GM23338 (cell line): Measurements from ENCODE around the gene CDC42BPB. TPM values are rescaled to one million over a fixed set of nuclear protein-coding genes. Genes with fewer than 3 reads are reported as not detected.
A peak's percentile ranks its signal among the peaks of the same experiment; 100 is the strongest.

Source experiments
- ATAC-seq: fragments of 200-7000 bp; cut with Tn5 transposase; 3 replicates; pipeline ENCODE4 v1.9.1; 2020
- DNase-seq: peaks from one replicate; pipeline ENCODE4 v3.0.0-alpha.2; 2015; ENCODE audit warnings: low spot score
- H2AFZ ChIP-seq: fragments of 200-600 bp; sonication (generic); 2 replicates; pipeline ENCODE4 v1.8.0; 2016; ENCODE audit warnings: antibody characterized with exemption, mild to moderate bottlenecking, moderate library complexity
- H3F3A ChIP-seq: fragments of 200-600 bp; sonication (generic); replicated peaks from 2 replicates; pipeline ENCODE4 v1.8.0; 2017; ENCODE audit warnings: antibody characterized with exemption, mixed run types, low read depth
- H3K27ac ChIP-seq: fragments of 200-600 bp; sonication (generic); 2 replicates; pipeline ENCODE4 v1.6.1; 2016; ENCODE audit warnings: low read depth
- H3K27me3 ChIP-seq: fragments of 200-600 bp; sonication (generic); 2 replicates; pipeline ENCODE4 v1.8.0; 2016; ENCODE audit warnings: mild to moderate bottlenecking, mixed run types, moderate library complexity; ENCODE audit not compliant: insufficient read depth
- H3K36me3 ChIP-seq: fragments of 200-600 bp; sonication (generic); 2 replicates; pipeline ENCODE4 v1.8.0; 2016; ENCODE audit warnings: mild to moderate bottlenecking; ENCODE audit not compliant: insufficient read depth
- H3K4me1 ChIP-seq: fragments of 200-600 bp; sonication (generic); 2 replicates; pipeline ENCODE4 v1.8.0; 2016; ENCODE audit warnings: mild to moderate bottlenecking, moderate library complexity; ENCODE audit not compliant: insufficient read depth
- H3K4me2 ChIP-seq: fragments of 200-600 bp; sonication (generic); 2 replicates; pipeline ENCODE4 v1.7.1; 2017; ENCODE audit warnings: mixed run types
- H3K4me3 ChIP-seq: fragments of 200-600 bp; sonication (generic); 2 replicates; pipeline ENCODE4 v1.6.1; 2016; ENCODE audit warnings: mixed run types
- H3K79me2 ChIP-seq: fragments of 200-600 bp; sonication (generic); replicated peaks from 2 replicates; pipeline ENCODE4 v1.8.0; 2017; ENCODE audit warnings: mild to moderate bottlenecking; ENCODE audit not compliant: insufficient read depth
- H3K9me2 ChIP-seq: fragments of 200-600 bp; sonication (generic); 2 replicates; pipeline ENCODE4 v1.8.0; 2017; ENCODE audit not compliant: insufficient read depth
- H4K20me1 ChIP-seq: fragments of 200-600 bp; sonication (generic); replicated peaks from 2 replicates; pipeline ENCODE4 v1.8.0; 2017; ENCODE audit warnings: mild to moderate bottlenecking; ENCODE audit not compliant: insufficient read depth
- H3K27ac Mint-ChIP-seq: 2 replicates; pipeline ENCODE4 v1.8.0; 2020; ENCODE audit warnings: inconsistent platforms, mild to moderate bottlenecking, moderate library complexity, mixed read lengths
- H3K27me3 Mint-ChIP-seq: 3 replicates; pipeline ENCODE4 v1.8.0; 2022; ENCODE audit warnings: low read depth, mild to moderate bottlenecking, moderate library complexity, mixed read lengths, inconsistent platforms; ENCODE audit not compliant: insufficient read depth, poor library complexity
- H3K36me3 Mint-ChIP-seq: 3 replicates; pipeline ENCODE4 v1.8.0; 2021; ENCODE audit warnings: low read depth, mild to moderate bottlenecking, inconsistent platforms, moderate library complexity, mixed read lengths
- H3K4me1 Mint-ChIP-seq: 3 replicates; pipeline ENCODE4 v1.8.0; 2020; ENCODE audit warnings: mild to moderate bottlenecking, inconsistent platforms, mixed read lengths
- H3K4me3 Mint-ChIP-seq: 3 replicates; pipeline ENCODE4 v1.8.0; 2021; ENCODE audit warnings: moderate library complexity, mild to moderate bottlenecking, inconsistent platforms, mixed read lengths
- H3K9me3 Mint-ChIP-seq: 3 replicates; pipeline ENCODE4 v1.8.0; 2020; ENCODE audit warnings: moderate library complexity, mild to moderate bottlenecking, inconsistent platforms, mixed read lengths
- CREB1 ChIP-seq: fragments of 250-450 bp; sonication (Bioruptor Pico); IDR thresholded peaks from 2 replicates; pipeline ENCODE4 v1.5.0; 2020; ENCODE audit warnings: low read depth, mild to moderate bottlenecking, moderate library complexity
- EZH2 ChIP-seq: fragments of 200-600 bp; sonication (generic); IDR thresholded peaks from one replicate; pipeline ENCODE4 v1.8.0; 2017; ENCODE audit warnings: antibody characterized with exemption, mild to moderate bottlenecking, low read depth; ENCODE audit not compliant: unreplicated experiment
- EZH2phosphoT487 ChIP-seq: fragments of 200-600 bp; sonication (generic); IDR thresholded peaks from one replicate; pipeline ENCODE4 v1.8.1; 2018; ENCODE audit warnings: antibody characterized with exemption; ENCODE audit not compliant: unreplicated experiment
- JUNB ChIP-seq: IDR thresholded peaks from one replicate; pipeline ENCODE4 v1.6.1; 2016; ENCODE audit warnings: antibody characterized with exemption; ENCODE audit not compliant: unreplicated experiment
- NANOG ChIP-seq: IDR thresholded peaks from 2 replicates; pipeline ENCODE4 v1.6.1; 2016; ENCODE audit warnings: antibody characterized with exemption, borderline replicate concordance
- POLR2AphosphoS5 ChIP-seq: IDR thresholded peaks from 2 replicates; pipeline ENCODE4 v1.6.1; 2016; ENCODE audit warnings: antibody characterized with exemption, low read depth
- REST ChIP-seq: IDR thresholded peaks from one replicate; pipeline ENCODE4 v1.6.1; 2018; ENCODE audit warnings: antibody characterized with exemption; ENCODE audit not compliant: unreplicated experiment
- STAT1 ChIP-seq: IDR thresholded peaks from one replicate; pipeline ENCODE4 v1.6.1; 2016; ENCODE audit warnings: antibody characterized with exemption; ENCODE audit not compliant: unreplicated experiment
- ZNF114 ChIP-seq: fragments of 250-450 bp; sonication (Bioruptor Pico); IDR thresholded peaks from 2 replicates; pipeline ENCODE4 v1.5.0; 2020; ENCODE audit warnings: mild to moderate bottlenecking, moderate library complexity
- ZNF331 ChIP-seq: fragments of 250-450 bp; sonication (Bioruptor Pico); IDR thresholded peaks from 2 replicates; pipeline ENCODE4 v1.5.0; 2020; ENCODE audit warnings: low read depth, mild to moderate bottlenecking, moderate library complexity
- ZNF462 ChIP-seq: fragments of 250-450 bp; sonication (Bioruptor Pico); IDR thresholded peaks from 2 replicates; pipeline ENCODE4 v1.5.0; 2020; ENCODE audit warnings: mild to moderate bottlenecking, moderate library complexity
- polyA plus RNA-seq: library from polyadenylated mRNA; unstranded; fragments of >200 nt; fragmentation: Nextera tagmentation; extraction: Ambion mirVana; gene quantifications from 2 replicates; pipeline ENCODE4 v1.2.1, GENCODE V29; 2016
- total RNA-seq: library from RNA; depleted of rRNA; stranded (reverse); fragments of >200 nt; shearing (Covaris generic); gene quantifications from 2 replicates; pipeline ENCODE4 v1.2.3, GENCODE V29; 2014
- TF ChIP-seq, protein P1 (sequence below): IDR thresholded peaks from 2 replicates; pipeline ENCODE4 v1.6.1; 2016; ENCODE audit warnings: antibody characterized with exemption
- TF ChIP-seq, protein P2 (sequence below), 2 experiments: fragments of 200-600 bp in 1 of 2; sonication (generic) in 1 of 2; conservative IDR thresholded peaks; 2 replicates each; pipeline versions ENCODE4 v1.5.1 to v1.6.1; 2016 to 2017; ENCODE audit warnings: antibody characterized with exemption in 2 of 2, low read depth in 2 of 2, mild to moderate bottlenecking in 2 of 2, moderate library complexity in 1 of 2

Gene CDC42BPB
- total and polyA plus RNA-seq, 2 experiments from 2014 or later: 12.3 to 127 TPM

- Mint-ChIP-seq H3K9me3 (no peaks in the 10 kb centered on the region), H3K4me1 (peaks cover 12% of the 10 kb centered on the region), H3K27me3 (peaks cover 54% of the 10 kb centered on the region), H3K27ac (no peak overlapping the region), H3K4me3 (peak overlapping the region; percentile 3; the same call in 1 of the 3 replicates), H3K36me3 (no peaks in the 10 kb centered on the region)
- H3K36me3 ChIP-seq: no peaks in the 10 kb centered on the region
- H3K4me2 ChIP-seq: peak overlapping the region; percentile 62
- H3K79me2 ChIP-seq: no peaks in the 10 kb centered on the region
- H3K9me2 ChIP-seq: peaks cover 6% of the 10 kb centered on the region
- H3K4me3 ChIP-seq: no peak overlapping the region
- DNase-seq (no peak), ATAC-seq (no peak)
- TF ChIP-seq ZNF331 (CRISPR knock-in tag) (no peak), POLR2AphosphoS5 (no peak), ZNF114 (no peak), STAT1 (no peak), REST (no peak), EZH2 (no peak), EZH2phosphoT487 (no peak), CREB1 (no peak), ZNF462 (no peak), JUNB (no peak), NANOG (no peak)
- TF ChIP-seq, protein P1, sequence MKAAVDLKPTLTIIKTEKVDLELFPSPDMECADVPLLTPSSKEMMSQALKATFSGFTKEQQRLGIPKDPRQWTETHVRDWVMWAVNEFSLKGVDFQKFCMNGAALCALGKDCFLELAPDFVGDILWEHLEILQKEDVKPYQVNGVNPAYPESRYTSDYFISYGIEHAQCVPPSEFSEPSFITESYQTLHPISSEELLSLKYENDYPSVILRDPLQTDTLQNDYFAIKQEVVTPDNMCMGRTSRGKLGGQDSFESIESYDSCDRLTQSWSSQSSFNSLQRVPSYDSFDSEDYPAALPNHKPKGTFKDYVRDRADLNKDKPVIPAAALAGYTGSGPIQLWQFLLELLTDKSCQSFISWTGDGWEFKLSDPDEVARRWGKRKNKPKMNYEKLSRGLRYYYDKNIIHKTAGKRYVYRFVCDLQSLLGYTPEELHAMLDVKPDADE: no peak
- TF ChIP-seq, protein P2, sequence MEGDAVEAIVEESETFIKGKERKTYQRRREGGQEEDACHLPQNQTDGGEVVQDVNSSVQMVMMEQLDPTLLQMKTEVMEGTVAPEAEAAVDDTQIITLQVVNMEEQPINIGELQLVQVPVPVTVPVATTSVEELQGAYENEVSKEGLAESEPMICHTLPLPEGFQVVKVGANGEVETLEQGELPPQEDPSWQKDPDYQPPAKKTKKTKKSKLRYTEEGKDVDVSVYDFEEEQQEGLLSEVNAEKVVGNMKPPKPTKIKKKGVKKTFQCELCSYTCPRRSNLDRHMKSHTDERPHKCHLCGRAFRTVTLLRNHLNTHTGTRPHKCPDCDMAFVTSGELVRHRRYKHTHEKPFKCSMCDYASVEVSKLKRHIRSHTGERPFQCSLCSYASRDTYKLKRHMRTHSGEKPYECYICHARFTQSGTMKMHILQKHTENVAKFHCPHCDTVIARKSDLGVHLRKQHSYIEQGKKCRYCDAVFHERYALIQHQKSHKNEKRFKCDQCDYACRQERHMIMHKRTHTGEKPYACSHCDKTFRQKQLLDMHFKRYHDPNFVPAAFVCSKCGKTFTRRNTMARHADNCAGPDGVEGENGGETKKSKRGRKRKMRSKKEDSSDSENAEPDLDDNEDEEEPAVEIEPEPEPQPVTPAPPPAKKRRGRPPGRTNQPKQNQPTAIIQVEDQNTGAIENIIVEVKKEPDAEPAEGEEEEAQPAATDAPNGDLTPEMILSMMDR (conservative IDR thresholded peaks at IDR 0.05; ENCODE audit: low read depth in 2 of 2): no peak
- peaks cover 97% of the 10 kb centered on the region for H3K27me3 ChIP-seq
- H3K4me1 ChIP-seq: peaks cover 8% of the 10 kb centered on the region
- H3K27ac ChIP-seq: no peak overlapping the region
- H4K20me1 ChIP-seq: no peaks in the 10 kb centered on the region
- peak overlapping the region; percentile 87 for H2AFZ ChIP-seq
- peaks cover 10% of the 10 kb centered on the region for H3F3A ChIP-seq
Observed at GRCh38 chr14:102925646-102926045, 131.7 kb downstream of the CDC42BPB start.
